Hepatocyte (in vitro differentiated cells): ENCODE data around the gene RCBTB2. TPM values are rescaled to one million over a fixed set of nuclear protein-coding genes. Genes with fewer than 3 reads are reported as not detected.

Experiments used
- DNase-seq: peaks from one replicate; pipeline ENCODE4 v3.0.0-alpha.2; 2016; ENCODE audit warnings: low spot score
- H2AFZ ChIP-seq: fragments of 200-600 bp; sonication (generic); 2 replicates; pipeline ENCODE4 v1.6.0; 2016; ENCODE audit warnings: antibody characterized with exemption, mild to moderate bottlenecking
- H3K27ac ChIP-seq: fragments of 200-600 bp; sonication (generic); 2 replicates; pipeline ENCODE4 v1.5.1; 2016; ENCODE audit warnings: mild to moderate bottlenecking
- H3K27me3 ChIP-seq: fragments of 200-600 bp; sonication (generic); 2 replicates; pipeline ENCODE4 v1.6.1; 2016
- H3K36me3 ChIP-seq: fragments of 200-600 bp; sonication (generic); replicated peaks from 2 replicates; pipeline ENCODE4 v1.5.1; 2016; ENCODE audit warnings: low read depth; ENCODE audit not compliant: insufficient read depth
- H3K4me1 ChIP-seq: fragments of 200-600 bp; sonication (generic); 2 replicates; pipeline ENCODE4 v1.5.1; 2016; ENCODE audit warnings: mild to moderate bottlenecking, moderate library complexity; ENCODE audit not compliant: insufficient read depth
- H3K4me2 ChIP-seq: fragments of 200-600 bp; sonication (generic); 2 replicates; pipeline ENCODE4 v1.6.0; 2016
- H3K4me3 ChIP-seq: fragments of 200-600 bp; sonication (generic); 2 replicates; pipeline ENCODE4 v1.5.1; 2016; ENCODE audit warnings: mild to moderate bottlenecking
- H3K79me2 ChIP-seq: fragments of 200-600 bp; sonication (generic); 2 replicates; pipeline ENCODE4 v1.6.0; 2017; ENCODE audit warnings: mild to moderate bottlenecking
- H3K9me2 ChIP-seq: fragments of 200-600 bp; sonication (generic); replicated peaks from 2 replicates; pipeline ENCODE4 v1.6.0; 2017; ENCODE audit warnings: mild to moderate bottlenecking; ENCODE audit not compliant: insufficient read depth
- H3K9me3 ChIP-seq: fragments of 200-600 bp; sonication (generic); 2 replicates; pipeline ENCODE4 v1.5.1; 2016; ENCODE audit warnings: low read depth, mild to moderate bottlenecking
- H4K20me1 ChIP-seq: fragments of 200-600 bp; sonication (generic); 2 replicates; pipeline ENCODE4 v1.6.0; 2016; ENCODE audit warnings: mild to moderate bottlenecking; ENCODE audit not compliant: insufficient read depth, poor library complexity, severe bottlenecking
- CTCF ChIP-seq: fragments of 200-600 bp; sonication (generic); IDR thresholded peaks from 2 replicates; pipeline ENCODE4 v1.5.1; 2016; ENCODE audit warnings: antibody characterized with exemption, mild to moderate bottlenecking; ENCODE audit not compliant: poor library complexity
- EZH2 ChIP-seq: fragments of 200-600 bp; sonication (generic); IDR thresholded peaks from 2 replicates; pipeline ENCODE4 v1.6.1; 2016; ENCODE audit warnings: antibody characterized with exemption, mild to moderate bottlenecking, borderline replicate concordance
- EZH2phosphoT487 ChIP-seq: fragments of 200-600 bp; sonication (generic); IDR thresholded peaks from one replicate; pipeline ENCODE4 v1.6.1; 2018; ENCODE audit warnings: antibody characterized with exemption, mild to moderate bottlenecking, low read depth, moderate library complexity; ENCODE audit not compliant: unreplicated experiment, severe bottlenecking
- WGBS: methylation state at CpG from one replicate; pipeline ENCODE4 v1.1.6; 2016; ENCODE audit warnings: low lambda C conversion rate; ENCODE audit errors: missing lambda C conversion rate; 5-methylcytosine and 5-hydroxymethylcytosine counted together
- polyA plus RNA-seq: library from polyadenylated mRNA; unstranded; fragments of >200 nt; fragmentation: Nextera tagmentation; extraction: Ambion mirVana; gene quantifications from 2 replicates; pipeline ENCODE4 v1.2.1, GENCODE V29; 2016
- total RNA-seq: library from RNA; depleted of rRNA; stranded (reverse); fragments of >200 nt; gene quantifications from 2 replicates; pipeline ENCODE4 v1.2.3, GENCODE V29; 2014

Gene RCBTB2
- total and polyA plus RNA-seq, 2 experiments from 2014 or later = 8.8 to 12.2 TPM

GRCh38 chr13:48570216-48570828 lies 37.4 kb upstream of the RCBTB2 start:
- no peak for DNase-seq
- no peaks in the 10 kb centered on the region for H3K27me3 ChIP-seq
- H4K20me1 ChIP-seq = no peaks in the 10 kb centered on the region
- 79% methylated on average over 8 of the region's 8 CpGs for WGBS
- no peak overlapping the region for H3K4me2 ChIP-seq
- H3K36me3 ChIP-seq = no peaks in the 10 kb centered on the region
- no peaks in the 10 kb centered on the region for H3K9me2 ChIP-seq
- no peak overlapping the region for H2AFZ ChIP-seq
- H3K79me2 ChIP-seq = no peaks in the 10 kb centered on the region
- H3K9me3 ChIP-seq = no peaks in the 10 kb centered on the region
- peaks cover 33% of the 10 kb centered on the region for H3K4me1 ChIP-seq
- H3K27ac ChIP-seq = peak overlapping the region; percentile 88
- no peak overlapping the region for H3K4me3 ChIP-seq
- TF ChIP-seq EZH2phosphoT487 = no peak
- no peak for TF ChIP-seq CTCF
- TF ChIP-seq EZH2 = no peak

GRCh38 chr13:48569104-48569666 lies 36.3 kb upstream of the RCBTB2 start:
- Histone ChIP-seq H3K27ac (peak overlapping the region; percentile 50), H3K4me2 (no peak overlapping the region), H3K79me2 (no peaks in the 10 kb centered on the region), H3K9me2 (no peaks in the 10 kb centered on the region), H3K36me3 (no peaks in the 10 kb centered on the region), H3K4me3 (no peak overlapping the region), H2AFZ (no peak overlapping the region), H3K27me3 (no peaks in the 10 kb centered on the region), H3K4me1 (peaks cover 36% of the 10 kb centered on the region), H4K20me1 (no peaks in the 10 kb centered on the region), H3K9me3 (no peaks in the 10 kb centered on the region)
- WGBS = 89% methylated on average over 8 of the region's 8 CpGs
- no peak for DNase-seq
- TF ChIP-seq CTCF (no peak), EZH2 (no peak), EZH2phosphoT487 (no peak)

- no peaks in the 10 kb centered on the region for H4K20me1 ChIP-seq
- H2AFZ ChIP-seq = no peak overlapping the region
- H3K4me1 ChIP-seq = peaks cover 36% of the 10 kb centered on the region
- H3K9me2 ChIP-seq = no peaks in the 10 kb centered on the region
- no peaks in the 10 kb centered on the region for H3K79me2 ChIP-seq
- H3K36me3 ChIP-seq = no peaks in the 10 kb centered on the region
- H3K27me3 ChIP-seq = no peaks in the 10 kb centered on the region
- no peak for DNase-seq
- no peak overlapping the region for H3K4me2 ChIP-seq
- H3K4me3 ChIP-seq = no peak overlapping the region
- TF ChIP-seq EZH2 = no peak
- TF ChIP-seq CTCF = no peak
- TF ChIP-seq EZH2phosphoT487 = no peak
- 59% methylated on average over 6 of the region's 6 CpGs for WGBS
- peak overlapping the region; percentile 50 for H3K27ac ChIP-seq
- no peaks in the 10 kb centered on the region for H3K9me3 ChIP-seq
These were observed 35.7 kb upstream of the RCBTB2 start for GRCh38 chr13:48568370-48569103.
